GM18861 (cell line): Measurements from ENCODE around the gene TRIM46.

ENCODE experiments used
- ATAC-seq: cut with Tn5 transposase; IDR thresholded peaks from one replicate; pipeline ENCODE4 v1.9.1; 2021; ENCODE audit not compliant: unreplicated experiment

The TRIM46 gene

GRCh38 chr1:155170806-155171205 is 2.8 kb upstream of the TRIM46 start:
- ATAC-seq = no peak

- ATAC-seq = no peak
These were observed 1.6 kb upstream of the TRIM46 start for GRCh38 chr1:155171836-155172731.

GRCh38 chr1:155172732-155173477 is 744 bp upstream of the TRIM46 start, which contains the start of gene KRTCAP2:
KRTCAP2 (minus strand) TSS chr1:155173304; CDS start chr1:155173224, 80 bp downstream.
- ATAC-seq = peak; percentile 61

GRCh38 chr1:155174324-155175280 is 953 bp downstream of the TRIM46 start:
- ATAC-seq = no peak

DNA sequence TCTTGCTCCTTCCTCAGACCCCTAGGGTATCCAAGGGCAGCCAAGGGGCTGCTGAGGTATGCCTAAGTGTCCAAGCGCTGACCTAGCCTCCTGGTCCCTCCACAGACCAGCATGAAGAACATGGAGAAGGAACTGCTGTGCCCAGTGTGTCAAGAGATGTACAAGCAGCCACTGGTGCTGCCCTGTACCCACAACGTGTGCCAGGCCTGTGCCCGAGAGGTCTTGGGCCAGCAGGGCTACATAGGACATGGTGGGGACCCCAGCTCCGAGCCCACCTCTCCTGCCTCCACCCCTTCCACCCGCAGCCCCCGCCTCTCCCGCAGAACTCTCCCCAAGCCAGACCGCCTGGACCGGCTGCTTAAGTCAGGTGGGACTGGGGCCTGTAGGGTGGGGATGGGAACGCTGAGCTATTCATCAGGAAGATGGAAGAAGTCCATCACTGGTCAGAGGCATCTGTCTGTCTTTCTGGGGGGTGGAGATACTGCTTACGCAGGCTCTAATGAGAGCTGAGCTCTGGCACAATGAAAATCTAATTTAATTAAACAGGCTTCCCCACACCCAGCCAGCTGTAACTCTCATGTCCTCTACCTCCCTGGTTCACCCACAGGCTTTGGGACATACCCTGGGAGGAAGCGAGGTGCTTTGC is 1.8 kb downstream of the TRIM46 start:
- no peak for ATAC-seq

DNA sequence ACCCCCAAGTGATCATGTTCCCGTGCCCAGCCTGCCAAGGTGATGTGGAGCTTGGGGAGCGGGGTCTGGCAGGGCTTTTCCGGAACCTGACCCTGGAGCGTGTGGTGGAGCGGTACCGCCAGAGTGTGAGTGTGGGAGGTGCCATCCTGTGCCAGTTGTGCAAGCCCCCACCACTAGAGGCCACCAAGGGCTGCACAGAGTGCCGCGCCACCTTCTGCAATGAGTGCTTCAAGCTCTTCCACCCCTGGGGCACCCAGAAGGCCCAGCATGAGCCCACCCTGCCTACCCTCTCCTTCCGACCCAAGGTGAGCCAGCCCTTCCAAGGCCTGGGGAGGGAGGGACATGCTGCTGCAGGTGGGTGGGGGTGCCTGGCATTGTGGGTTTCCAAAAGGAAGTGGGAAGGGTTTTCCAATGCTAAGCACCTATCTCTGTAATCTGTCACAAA is 2.3 kb downstream of the TRIM46 start:
- no peak for ATAC-seq

GRCh38 chr1:155176544-155177071 is 3.0 kb downstream of the TRIM46 start:
- no peak for ATAC-seq

- no peak for ATAC-seq
These were observed 3.7 kb downstream of the TRIM46 start for GRCh38 chr1:155177192-155177917.

DNA sequence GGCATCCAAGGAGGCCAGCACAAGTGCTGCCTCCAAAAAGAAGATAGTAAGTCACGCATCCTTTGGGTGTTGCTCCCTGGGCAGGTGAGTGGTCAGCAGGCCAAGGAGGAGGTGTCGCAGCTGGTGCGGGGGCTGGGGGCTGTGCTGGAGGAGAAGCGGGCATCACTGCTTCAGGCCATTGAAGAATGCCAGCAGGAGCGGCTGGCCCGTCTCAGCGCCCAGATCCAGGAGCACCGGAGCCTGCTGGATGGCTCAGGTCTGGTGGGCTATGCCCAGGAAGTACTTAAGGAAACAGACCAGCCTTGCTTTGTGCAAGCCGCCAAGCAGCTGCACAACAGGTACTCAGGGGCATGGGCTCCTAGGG is 4.3 kb downstream of the TRIM46 start:
- ATAC-seq = no peak

DNA sequence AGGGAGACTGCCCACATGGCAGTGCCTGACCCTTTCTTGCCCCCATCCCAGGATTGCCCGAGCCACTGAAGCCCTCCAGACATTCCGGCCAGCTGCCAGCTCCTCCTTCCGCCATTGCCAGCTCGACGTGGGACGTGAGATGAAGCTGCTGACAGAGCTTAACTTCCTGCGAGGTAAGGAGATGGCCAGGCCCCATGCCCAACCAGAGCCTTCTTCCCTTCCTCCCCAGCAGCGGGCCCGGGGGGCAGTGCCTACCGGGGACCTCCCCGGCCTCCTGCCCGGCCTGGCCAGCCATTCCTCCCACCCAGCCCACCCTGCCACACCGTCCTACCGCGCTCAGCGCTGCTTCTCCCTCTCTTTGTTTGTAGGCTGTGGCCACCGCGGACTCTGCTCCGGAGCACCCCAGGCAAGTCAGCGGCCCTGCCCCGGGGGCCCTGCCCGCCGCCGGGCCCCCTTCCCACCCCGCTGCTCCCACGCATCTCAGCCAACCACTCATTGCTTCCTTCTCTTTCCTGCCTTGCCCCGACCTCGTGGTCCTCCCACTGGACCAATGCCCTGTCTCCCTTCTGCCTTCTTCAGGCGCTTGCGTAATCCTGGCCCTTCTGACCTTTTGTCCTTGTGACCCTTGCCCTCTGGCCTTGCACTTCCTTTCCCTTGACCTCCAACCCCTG is 4.9 kb downstream of the TRIM46 start:
- no peak for ATAC-seq

DNA sequence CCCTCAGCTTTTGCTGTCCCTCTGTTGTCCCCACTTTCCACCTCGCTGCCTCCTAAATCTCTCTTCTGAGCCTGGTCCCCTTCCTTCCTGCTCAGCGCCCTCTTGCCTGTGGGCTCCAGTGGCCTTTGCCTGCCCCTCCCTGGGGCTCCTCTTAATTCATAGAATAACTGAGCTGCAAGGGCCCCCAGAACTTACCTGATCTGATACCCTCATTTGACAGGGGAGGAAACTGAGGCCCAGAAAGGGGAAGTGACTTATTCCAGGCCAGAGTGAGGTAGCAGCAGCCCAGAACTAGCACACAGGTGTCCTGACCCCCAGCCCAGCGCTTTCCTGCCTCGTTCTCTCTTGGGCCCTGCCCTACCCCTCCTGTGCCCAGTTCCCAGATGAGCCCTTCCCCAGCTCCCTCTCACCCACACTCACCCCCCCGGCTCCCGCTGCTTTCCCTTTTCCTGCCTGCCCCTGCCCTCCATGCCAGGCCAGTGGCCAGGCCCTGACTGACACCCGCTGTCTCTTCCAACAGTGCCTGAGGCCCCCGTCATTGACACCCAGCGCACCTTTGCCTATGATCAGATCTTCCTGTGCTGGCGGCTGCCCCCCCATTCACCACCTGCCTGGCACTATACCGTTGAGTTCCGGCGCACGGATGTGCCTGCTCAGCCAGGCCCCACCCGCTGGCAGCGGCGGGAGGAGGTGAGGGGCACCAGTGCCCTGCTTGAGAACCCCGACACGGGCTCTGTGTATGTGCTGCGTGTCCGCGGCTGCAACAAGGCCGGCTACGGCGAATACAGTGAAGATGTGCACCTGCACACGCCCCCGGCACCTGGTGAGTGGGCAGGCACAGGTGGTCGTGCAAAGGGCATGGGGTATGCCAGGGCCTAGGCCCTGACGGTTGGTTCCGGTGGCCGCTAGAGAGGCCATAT is 5.7 kb downstream of the TRIM46 start:
- no peak for ATAC-seq

- no peak for ATAC-seq
These were observed 7.9 kb downstream of the TRIM46 start for GRCh38 chr1:155181371-155182051.

GRCh38 chr1:155182052-155182550 is 8.5 kb downstream of the TRIM46 start:
- ATAC-seq = no peak

DNA sequence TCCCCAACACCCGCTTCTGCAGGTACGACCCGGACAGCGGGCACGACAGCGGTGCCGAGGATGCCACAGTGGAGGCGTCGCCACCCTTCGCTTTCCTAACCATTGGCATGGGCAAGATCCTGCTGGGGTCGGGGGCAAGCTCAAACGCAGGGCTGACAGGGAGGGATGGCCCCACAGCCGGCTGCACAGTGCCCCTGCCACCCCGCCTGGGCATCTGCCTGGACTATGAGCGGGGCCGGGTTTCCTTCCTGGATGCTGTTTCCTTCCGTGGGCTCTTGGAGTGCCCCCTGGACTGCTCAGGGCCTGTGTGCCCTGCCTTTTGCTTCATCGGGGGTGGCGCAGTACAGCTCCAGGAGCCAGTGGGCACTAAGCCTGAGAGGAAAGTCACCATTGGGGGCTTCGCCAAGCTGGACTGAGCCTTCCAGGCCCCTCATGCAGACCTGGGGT is 10.1 kb downstream of the TRIM46 start:
- ATAC-seq = no peak

- ATAC-seq = no peak
These were observed 10.7 kb downstream of the TRIM46 start for GRCh38 chr1:155184351-155184811.

DNA sequence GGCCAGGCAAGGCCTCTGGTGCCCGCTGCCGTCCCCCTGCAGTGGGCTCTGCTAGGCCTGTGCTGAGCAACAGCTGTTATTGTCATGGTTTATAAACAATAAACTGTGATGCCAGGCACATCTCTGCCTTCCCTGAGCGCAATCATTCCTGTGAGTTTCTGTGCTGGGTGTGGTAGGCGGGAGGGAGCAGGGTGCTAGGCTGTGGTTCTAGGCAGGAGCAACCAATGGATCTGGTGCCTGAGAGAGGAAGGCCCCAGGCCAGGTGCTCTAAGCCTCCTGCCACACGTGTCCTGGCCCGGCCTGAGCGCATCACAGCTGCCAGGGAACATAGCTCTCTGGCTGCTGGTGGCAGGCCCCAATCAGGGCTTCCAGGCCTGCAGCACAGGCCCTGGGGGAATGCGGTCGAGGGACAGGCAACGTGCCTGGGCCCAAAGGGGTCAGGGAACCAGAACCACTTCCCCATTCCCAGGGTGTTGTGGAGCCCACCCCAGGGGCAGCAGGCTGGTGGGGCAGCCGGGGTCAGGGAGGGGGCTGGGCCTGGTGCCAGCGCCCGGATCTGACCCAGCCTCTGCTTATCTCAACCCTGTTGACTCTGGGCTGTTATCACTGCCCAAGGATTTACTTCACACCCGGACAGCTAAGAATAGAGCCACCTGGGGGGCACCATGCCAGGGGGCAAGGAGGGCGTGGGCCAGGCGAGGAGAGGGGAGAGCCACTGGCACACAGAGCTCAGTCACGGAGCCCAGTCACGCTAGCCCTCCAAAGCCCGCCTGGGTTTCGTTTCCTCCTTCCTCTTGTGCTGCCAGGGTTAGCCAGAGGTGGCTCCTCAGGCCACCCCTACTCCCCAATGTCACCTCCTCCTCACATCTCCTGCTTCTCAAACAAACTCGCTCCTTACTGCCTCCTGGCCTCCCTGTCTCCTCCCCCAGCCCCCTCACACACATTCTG is 11.5 kb downstream of the TRIM46 start:
- ATAC-seq = peak; percentile 82
